KMS-11 (cell line): ENCODE data around the gene ZNF326.

Experiments used
- H2AFZ ChIP-seq: fragments of 200-600 bp; sonication (generic); 2 replicates; pipeline ENCODE4 v1.6.1; 2016; ENCODE audit warnings: antibody characterized with exemption, mixed run types, low read depth
- H3K27ac ChIP-seq: fragments of 200-600 bp; sonication (generic); 2 replicates; pipeline ENCODE4 v1.6.1; 2016; ENCODE audit warnings: mild to moderate bottlenecking, mixed run types
- H3K27me3 ChIP-seq: fragments of 200-600 bp; sonication (generic); 2 replicates; pipeline ENCODE4 v1.6.1; 2017; ENCODE audit warnings: mild to moderate bottlenecking, low read depth, mixed run types, moderate library complexity; ENCODE audit not compliant: insufficient read depth
- H3K36me3 ChIP-seq: fragments of 200-600 bp; sonication (generic); 2 replicates; pipeline ENCODE4 v1.6.1; 2017; ENCODE audit warnings: mild to moderate bottlenecking, mixed run types; ENCODE audit not compliant: insufficient read depth
- H3K4me1 ChIP-seq: fragments of 200-600 bp; sonication (generic); 2 replicates; pipeline ENCODE4 v1.6.1; 2016; ENCODE audit warnings: mild to moderate bottlenecking, low read depth, mixed run types; ENCODE audit not compliant: poor library complexity, severe bottlenecking
- H3K4me2 ChIP-seq: fragments of 200-600 bp; sonication (generic); 2 replicates; pipeline ENCODE4 v1.7.0; 2016; ENCODE audit warnings: mild to moderate bottlenecking, mixed run types
- H3K4me3 ChIP-seq: fragments of 200-600 bp; sonication (generic); IDR thresholded peaks from 2 replicates; pipeline ENCODE4 v1.6.1; 2017; ENCODE audit warnings: low read depth, low read length, mixed read lengths; ENCODE audit not compliant: insufficient read depth
- H3K79me2 ChIP-seq: fragments of 200-600 bp; sonication (generic); 2 replicates; pipeline ENCODE4 v1.6.1; 2016; ENCODE audit warnings: low read depth, mixed run types; ENCODE audit not compliant: insufficient read depth
- H3K9ac ChIP-seq: fragments of 200-600 bp; sonication (generic); 2 replicates; pipeline ENCODE4 v1.6.1; 2016; ENCODE audit warnings: mild to moderate bottlenecking, mixed run types
- H4K20me1 ChIP-seq: fragments of 200-600 bp; sonication (generic); 2 replicates; pipeline ENCODE4 v1.6.1; 2016; ENCODE audit warnings: mild to moderate bottlenecking, mixed run types; ENCODE audit not compliant: insufficient read depth
- TF ChIP-seq, protein P1 (sequence below): fragments of 200-600 bp; sonication (generic); conservative IDR thresholded peaks from 2 replicates; pipeline ENCODE4 v1.6.1; 2017; ENCODE audit warnings: low read depth, mild to moderate bottlenecking, antibody characterized with exemption, low read length, moderate library complexity, mixed read lengths

ZNF326 gene

DNA sequence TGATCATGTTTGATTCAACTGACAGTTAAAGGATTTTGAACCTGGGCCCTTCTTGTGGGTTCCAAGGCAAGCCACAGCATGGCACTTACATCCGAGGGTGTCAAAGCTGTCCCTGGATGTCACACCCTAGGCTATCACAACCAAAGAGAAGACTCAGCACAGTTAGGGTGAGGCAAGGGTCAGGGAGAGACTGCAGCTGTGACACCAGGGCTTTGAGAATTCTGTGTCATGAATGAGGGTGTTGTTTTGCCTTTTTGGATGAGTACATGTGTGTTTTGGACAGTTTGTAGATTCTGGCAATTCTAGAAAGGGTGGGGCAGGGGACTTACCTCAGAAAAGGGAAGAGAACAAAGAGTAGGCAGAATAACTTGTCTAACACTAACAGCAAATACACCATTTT, 37.8 kb upstream of the ZNF326 start:
- H3K36me3 ChIP-seq = no peaks in the 10 kb centered on the region
- no peaks in the 10 kb centered on the region for H3K27me3 ChIP-seq
- H3K27ac ChIP-seq = no peak overlapping the region
- H3K4me2 ChIP-seq = no peak overlapping the region
- no peak overlapping the region for H3K9ac ChIP-seq
- H3K4me1 ChIP-seq = peaks cover 13% of the 10 kb centered on the region
- H3K79me2 ChIP-seq = no peaks in the 10 kb centered on the region
- TF ChIP-seq, protein P1, sequence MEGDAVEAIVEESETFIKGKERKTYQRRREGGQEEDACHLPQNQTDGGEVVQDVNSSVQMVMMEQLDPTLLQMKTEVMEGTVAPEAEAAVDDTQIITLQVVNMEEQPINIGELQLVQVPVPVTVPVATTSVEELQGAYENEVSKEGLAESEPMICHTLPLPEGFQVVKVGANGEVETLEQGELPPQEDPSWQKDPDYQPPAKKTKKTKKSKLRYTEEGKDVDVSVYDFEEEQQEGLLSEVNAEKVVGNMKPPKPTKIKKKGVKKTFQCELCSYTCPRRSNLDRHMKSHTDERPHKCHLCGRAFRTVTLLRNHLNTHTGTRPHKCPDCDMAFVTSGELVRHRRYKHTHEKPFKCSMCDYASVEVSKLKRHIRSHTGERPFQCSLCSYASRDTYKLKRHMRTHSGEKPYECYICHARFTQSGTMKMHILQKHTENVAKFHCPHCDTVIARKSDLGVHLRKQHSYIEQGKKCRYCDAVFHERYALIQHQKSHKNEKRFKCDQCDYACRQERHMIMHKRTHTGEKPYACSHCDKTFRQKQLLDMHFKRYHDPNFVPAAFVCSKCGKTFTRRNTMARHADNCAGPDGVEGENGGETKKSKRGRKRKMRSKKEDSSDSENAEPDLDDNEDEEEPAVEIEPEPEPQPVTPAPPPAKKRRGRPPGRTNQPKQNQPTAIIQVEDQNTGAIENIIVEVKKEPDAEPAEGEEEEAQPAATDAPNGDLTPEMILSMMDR = no peak
- no peaks in the 10 kb centered on the region for H4K20me1 ChIP-seq
- H2AFZ ChIP-seq = no peak overlapping the region
- H3K4me3 ChIP-seq = no peak overlapping the region

GRCh38 chr1:89958851-89959654, 35.9 kb upstream of the ZNF326 start:
- H3K4me2 ChIP-seq = no peak overlapping the region
- H3K27me3 ChIP-seq = no peaks in the 10 kb centered on the region
- no peaks in the 10 kb centered on the region for H3K36me3 ChIP-seq
- no peaks in the 10 kb centered on the region for H4K20me1 ChIP-seq
- peaks cover under 1% of the 10 kb centered on the region for H3K4me1 ChIP-seq
- no peak overlapping the region for H3K4me3 ChIP-seq
- no peak overlapping the region for H2AFZ ChIP-seq
- H3K27ac ChIP-seq = no peak overlapping the region
- no peaks in the 10 kb centered on the region for H3K79me2 ChIP-seq
- TF ChIP-seq, protein P1 = no peak
- H3K9ac ChIP-seq = no peak overlapping the region

DNA sequence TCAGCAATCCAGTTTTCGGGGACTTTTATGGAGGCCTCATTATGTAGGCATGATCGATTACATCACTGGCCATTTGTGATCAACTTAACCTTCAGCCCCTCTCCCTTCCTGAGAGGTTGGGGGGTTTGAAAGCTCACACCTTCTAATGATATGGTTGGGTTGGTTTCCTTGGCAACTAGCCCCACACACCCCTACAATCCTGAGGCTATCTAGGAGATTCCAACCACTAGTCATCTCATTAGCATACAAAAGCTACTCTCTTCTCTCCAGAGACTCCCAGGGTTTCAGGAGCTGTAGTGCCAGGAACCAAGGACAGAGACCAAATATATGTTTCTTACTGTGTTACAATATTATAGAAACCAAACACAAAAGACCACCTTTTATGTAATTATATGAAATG, 35.2 kb upstream of the ZNF326 start:
- Histone ChIP-seq H3K27me3 (no peaks in the 10 kb centered on the region), H2AFZ (no peak overlapping the region), H3K27ac (no peak overlapping the region), H4K20me1 (no peaks in the 10 kb centered on the region), H3K79me2 (no peaks in the 10 kb centered on the region), H3K9ac (no peak overlapping the region), H3K4me2 (no peak overlapping the region), H3K36me3 (no peaks in the 10 kb centered on the region), H3K4me3 (no peak overlapping the region), H3K4me1 (no peaks in the 10 kb centered on the region)
- TF ChIP-seq, protein P1 = no peak

- no peaks in the 10 kb centered on the region for H4K20me1 ChIP-seq
- TF ChIP-seq, protein P1 = no peak
- no peaks in the 10 kb centered on the region for H3K27me3 ChIP-seq
- H3K27ac ChIP-seq = no peak overlapping the region
- H2AFZ ChIP-seq = no peak overlapping the region
- H3K36me3 ChIP-seq = no peaks in the 10 kb centered on the region
- H3K79me2 ChIP-seq = no peaks in the 10 kb centered on the region
- no peak overlapping the region for H3K4me2 ChIP-seq
- no peak overlapping the region for H3K9ac ChIP-seq
- H3K4me3 ChIP-seq = no peak overlapping the region
- no peaks in the 10 kb centered on the region for H3K4me1 ChIP-seq
Observed at GRCh38 chr1:89962024-89962741, 32.7 kb upstream of the ZNF326 start.
